ENCODE measurements around the gene HHATL. TPM values are rescaled to one million over a fixed set of nuclear protein-coding genes. Genes with fewer than 3 reads are reported as not detected.

HHATL gene, protein sequence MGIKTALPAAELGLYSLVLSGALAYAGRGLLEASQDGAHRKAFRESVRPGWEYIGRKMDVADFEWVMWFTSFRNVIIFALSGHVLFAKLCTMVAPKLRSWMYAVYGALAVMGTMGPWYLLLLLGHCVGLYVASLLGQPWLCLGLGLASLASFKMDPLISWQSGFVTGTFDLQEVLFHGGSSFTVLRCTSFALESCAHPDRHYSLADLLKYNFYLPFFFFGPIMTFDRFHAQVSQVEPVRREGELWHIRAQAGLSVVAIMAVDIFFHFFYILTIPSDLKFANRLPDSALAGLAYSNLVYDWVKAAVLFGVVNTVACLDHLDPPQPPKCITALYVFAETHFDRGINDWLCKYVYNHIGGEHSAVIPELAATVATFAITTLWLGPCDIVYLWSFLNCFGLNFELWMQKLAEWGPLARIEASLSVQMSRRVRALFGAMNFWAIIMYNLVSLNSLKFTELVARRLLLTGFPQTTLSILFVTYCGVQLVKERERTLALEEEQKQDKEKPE
- total RNA-seq = not detected in 2 replicates

- intact Hi-C loops (cut with micrococcal nuclease) = no loop called here
Measured at GRCh38 chr3:42702066-42702951, at the start of gene HHATL. HHATL (minus strand) TSS chr3:42702798; CDS start chr3:42700826, 1,972 bp downstream.

- intact Hi-C loops (cut with micrococcal nuclease) = no loop called here
Measured at GRCh38 chr3:42751609-42752008, 49.0 kb upstream of the HHATL start.

GRCh38 chr3:42750834-42751233 is 48.2 kb upstream of the HHATL start:
- intact Hi-C loops (cut with micrococcal nuclease) = no loop called here

- intact Hi-C loops (cut with micrococcal nuclease) = loop anchor here (10.0 kb wide), 1 partner anchor 195 kb away; no protein-coding TSS in a partner anchor
Measured at GRCh38 chr3:42749753-42750231, 47.2 kb upstream of the HHATL start.

DNA sequence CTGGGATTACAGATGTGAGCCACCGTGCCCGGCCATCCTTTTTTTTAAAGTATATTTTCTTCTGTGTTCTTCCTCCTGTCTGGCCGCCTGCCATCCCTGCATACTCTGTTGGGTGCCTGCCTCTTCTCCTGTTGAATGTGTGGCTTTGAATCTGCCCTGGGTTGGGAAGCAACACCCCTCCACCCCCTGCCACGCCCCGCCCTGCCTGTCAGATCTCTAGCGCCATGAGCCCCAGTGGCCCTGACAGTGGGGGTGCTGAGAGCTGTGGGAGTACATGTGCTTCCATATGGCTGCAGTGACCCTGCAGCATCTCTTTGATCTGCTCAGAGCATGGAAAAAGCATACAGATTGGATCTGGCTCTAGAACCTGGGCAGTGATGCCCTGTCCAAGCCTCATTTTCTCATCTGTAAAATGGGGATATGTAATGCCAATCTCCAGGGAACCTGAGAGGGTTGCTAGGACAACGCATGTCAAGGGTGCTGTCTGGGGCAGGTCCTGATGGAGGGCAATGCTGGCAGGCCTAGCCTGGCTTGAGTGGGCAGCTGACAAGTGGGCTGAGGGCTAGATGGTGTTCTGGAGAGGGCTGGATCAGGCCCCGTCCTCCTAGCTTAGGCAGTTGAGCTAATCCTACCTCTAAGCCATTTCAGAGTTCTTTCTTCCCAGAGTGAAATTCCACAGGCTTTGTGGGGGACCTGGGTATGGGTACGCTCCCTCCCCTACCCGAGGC is 46.6 kb upstream of the HHATL start:
- intact Hi-C loops (cut with micrococcal nuclease) = loop anchor here (10.0 kb wide), 1 partner anchor 194 kb away; no protein-coding TSS in a partner anchor

GRCh38 chr3:42747581-42747980 is 45.0 kb upstream of the HHATL start:
- intact Hi-C loops (cut with micrococcal nuclease) = loop anchor here (10.0 kb wide), 1 partner anchor 193 kb away; no protein-coding TSS in a partner anchor

DNA sequence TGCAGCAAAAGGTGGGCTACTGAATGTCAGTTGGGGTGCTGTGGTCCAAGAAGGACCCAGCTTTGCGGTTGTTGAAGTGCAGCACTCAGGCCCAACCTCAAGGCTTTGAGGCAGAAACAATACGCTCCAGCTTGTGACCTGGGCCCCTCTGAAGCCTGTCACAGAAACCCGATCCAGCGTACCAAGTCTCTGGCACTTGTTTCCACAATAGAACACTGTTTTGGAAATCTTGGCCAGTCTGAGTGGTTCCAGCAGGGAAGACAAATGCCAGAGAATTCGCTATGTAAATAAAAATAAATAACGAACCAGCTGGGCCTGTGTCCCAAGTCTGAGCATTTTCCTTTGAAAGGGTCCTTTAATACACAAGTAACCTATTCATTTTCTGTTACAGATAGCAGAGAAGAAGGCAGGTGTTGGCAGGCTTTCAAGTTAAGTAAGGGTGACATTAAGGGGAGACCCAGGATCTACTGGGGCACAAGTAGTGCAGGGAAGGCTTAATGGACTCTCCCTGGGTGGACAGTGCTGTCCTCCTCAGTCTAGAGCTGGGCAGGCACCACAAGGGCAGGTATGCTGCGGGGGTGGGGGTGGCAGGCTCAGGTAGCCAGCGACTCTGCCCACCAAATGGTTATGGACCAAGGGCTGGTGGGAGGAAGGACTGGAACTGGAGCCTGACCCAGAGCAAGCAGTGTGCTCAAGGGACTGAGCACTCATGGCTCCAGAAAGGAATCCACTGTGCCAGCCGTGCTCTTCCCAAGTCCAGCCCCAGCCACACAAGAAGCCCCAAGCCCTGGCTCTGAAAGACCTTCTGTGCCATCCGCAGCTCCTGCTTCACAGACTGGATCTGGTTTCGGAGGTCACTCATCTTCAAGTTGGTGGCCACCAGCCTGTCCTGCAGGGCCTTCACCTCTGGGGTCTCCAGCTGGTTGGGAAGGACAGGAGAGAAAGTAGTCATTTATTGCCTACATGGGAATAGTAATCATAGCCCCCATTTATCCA is 44.2 kb upstream of the HHATL start:
- intact Hi-C loops (cut with micrococcal nuclease) = loop anchor here (10.0 kb wide), 1 partner anchor 192 kb away; no protein-coding TSS in a partner anchor

DNA sequence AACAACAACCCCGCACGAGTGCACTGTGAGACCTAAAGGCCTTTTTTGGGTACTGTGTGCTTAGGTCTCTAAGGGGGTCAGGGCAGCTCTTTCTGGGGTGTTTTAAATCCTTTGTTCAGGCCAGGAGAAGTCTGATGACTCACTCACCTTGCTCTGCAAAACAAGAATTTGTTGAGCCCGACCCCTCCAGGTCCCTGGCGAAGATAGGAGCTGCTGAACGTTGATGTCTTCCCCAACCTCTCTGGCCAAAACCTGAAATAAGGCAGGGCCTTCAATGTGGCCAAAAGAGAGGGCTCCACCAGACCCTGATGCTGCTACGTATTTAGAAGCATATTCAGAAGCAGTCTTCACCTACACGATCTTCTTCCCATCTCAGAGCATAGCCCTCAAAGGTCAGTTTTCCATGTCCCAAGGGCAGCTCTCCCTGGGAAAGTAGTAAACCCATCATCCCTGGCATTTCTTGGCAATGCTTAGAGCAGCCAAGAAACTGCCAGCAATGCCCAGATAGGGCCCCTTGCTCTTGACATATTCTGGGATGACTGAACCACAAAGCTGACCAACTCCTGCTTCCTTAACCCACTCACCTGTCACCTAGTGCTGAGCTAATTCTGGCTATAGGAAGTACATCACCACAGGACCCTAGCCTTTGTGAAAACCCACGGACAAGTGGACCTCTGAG is 43.3 kb upstream of the HHATL start:
- intact Hi-C loops (cut with micrococcal nuclease) = loop anchor here (2.0 to 10.0 kb wide), 2 partner anchors 107 to 191 kb away; no protein-coding TSS in a partner anchor

GRCh38 chr3:42745291-42745745 is 42.7 kb upstream of the HHATL start:
- intact Hi-C loops (cut with micrococcal nuclease) = loop anchor here (2.0 to 10.0 kb wide), 2 partner anchors 107 to 191 kb away; no protein-coding TSS in a partner anchor

DNA sequence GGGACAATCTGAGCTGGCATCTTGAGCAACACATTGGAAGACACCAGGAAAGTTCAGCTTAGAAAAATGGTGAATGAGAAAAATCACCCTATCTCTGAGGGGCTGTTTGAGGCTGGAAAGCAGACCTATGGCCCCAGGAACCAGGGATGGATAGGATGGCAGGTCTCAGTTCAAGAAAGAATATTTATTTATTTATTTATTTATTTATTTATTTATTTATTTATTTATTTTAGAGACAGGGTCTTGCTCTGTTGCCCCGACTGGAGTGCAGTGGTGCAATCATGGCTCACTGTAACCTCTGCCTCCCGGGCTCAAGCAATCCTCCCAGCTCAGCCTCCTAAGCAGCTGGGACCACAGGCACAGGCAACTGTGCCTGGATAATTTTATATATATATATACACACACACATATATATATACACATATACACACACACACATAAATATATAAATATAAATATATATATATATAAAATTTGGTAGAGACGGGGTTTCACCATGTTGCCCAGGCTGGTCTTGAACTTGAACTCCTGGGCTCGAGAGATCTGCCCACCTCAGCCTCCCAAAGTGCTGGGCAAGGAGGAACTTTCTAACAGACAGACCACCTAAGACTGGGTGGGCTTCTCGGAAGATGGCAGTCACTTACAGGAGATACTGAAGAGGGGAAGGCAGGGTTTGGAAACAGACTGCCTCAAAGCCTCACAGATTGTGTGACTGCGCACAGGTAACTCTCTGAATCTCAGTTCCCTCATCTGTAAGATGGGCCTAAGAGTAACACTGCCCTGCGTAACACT is 40.8 kb upstream of the HHATL start:
- intact Hi-C loops (cut with micrococcal nuclease) = loop anchor here (10.0 kb wide), 1 partner anchor 189 kb away; no protein-coding TSS in a partner anchor

- intact Hi-C loops (cut with micrococcal nuclease) = loop anchor here (10.0 kb wide), 1 partner anchor 188 kb away; no protein-coding TSS in a partner anchor
Measured at GRCh38 chr3:42742688-42743087, 40.1 kb upstream of the HHATL start.

DNA sequence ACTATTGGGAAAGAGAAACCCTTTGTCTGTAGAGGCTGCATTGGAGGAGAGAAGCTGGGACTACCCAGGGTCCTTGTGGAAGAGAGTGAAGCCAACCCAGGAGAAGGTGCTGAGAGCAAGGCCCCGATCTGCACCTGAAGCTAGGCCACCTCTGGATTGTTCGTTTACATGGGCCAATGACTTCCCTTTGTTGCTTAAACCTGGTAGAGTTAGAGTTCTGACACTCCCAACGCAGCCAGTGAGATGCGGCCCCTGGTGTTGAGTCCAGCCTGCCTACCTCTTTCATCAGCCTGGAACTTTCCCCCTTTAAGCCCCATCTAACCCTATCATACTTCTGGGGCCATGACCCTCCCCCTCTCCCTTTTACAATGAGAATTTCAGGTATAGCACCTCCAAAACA is 39.7 kb upstream of the HHATL start:
- intact Hi-C loops (cut with micrococcal nuclease) = loop anchor here (10.0 kb wide), 1 partner anchor 187 kb away; no protein-coding TSS in a partner anchor

DNA sequence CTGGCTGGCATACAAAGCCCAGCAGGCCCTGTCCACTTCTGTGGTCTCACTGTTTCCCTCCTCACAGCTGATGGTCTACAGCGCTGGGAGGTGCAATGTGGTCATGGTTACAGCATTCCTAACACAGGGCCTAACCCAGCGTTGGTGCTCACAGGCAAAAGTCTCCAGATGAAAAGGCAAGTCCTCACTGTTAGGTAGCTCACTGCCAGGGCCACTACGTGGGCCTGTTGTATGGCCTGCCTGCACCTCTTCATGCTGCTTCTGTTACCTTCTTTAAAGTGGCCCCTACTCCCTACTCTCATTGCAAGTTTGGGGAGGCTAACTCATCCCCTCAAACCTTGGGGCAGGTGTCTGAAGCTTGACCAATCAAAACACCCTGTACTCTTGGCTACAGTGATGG is 39.2 kb upstream of the HHATL start:
- intact Hi-C loops (cut with micrococcal nuclease) = loop anchor here (10.0 kb wide), 1 partner anchor 187 kb away; no protein-coding TSS in a partner anchor

DNA sequence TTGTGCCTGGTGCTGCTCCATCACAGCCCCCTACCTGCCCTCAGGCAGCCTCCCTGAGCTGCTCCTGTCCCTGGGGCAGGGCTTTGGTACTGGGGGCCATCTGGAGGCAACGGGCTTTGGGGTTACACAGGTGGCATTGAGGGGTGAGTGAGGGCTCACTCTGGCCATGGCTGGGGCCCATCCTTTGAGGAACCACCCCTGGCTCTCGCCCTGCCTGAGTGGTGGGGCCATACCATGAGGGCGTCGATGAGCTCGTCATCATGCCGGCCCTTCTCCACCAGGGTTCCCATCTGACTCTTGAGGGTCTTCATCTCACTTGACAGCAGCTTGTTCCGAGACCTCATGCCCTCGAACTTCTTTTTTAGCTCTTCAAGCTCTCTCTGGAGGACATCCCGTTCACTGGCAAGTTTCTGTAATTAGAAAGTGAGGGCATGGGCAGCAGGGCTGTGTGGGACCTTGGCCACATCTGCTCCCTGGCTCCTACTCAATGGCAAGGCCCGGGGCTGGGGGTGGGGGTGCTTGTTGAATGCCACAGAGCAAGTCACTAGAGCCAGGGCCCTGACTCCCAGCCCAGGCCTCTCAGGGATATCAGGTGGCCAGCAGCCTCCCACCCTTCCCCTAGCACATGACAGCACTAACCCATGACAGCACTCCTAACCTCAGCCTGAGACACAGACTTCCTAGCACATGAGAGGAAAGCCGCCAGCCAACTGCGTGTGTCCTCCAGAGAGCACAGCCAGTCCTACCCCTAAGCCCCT is 37.0 kb upstream of the HHATL start:
- intact Hi-C loops (cut with micrococcal nuclease) = loop anchor here (10.0 kb wide), 1 partner anchor 185 kb away; no protein-coding TSS in a partner anchor

DNA sequence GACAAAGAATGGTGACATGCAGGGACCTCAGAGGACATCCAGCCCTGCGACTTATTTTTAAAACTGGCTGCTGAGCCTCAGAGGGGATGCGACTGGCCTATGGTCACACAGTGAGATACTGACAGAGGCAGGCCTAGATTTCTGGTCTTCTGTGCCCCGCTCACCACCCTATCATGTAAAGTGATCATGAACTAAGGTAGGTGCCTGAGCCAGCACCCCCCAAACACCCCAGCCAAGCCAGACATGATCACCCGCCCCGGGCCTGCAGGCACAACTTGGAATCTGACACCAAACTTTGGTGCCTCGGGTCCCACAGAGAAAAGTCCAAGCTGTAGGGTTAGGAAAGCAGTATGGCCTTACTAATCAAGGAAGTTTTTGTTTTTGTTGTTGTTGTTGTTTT is 33.9 kb upstream of the HHATL start:
- intact Hi-C loops (cut with micrococcal nuclease) = no loop called here

GRCh38 chr3:42736081-42736480 is 33.5 kb upstream of the HHATL start:
- intact Hi-C loops (cut with micrococcal nuclease) = no loop called here

- intact Hi-C loops (cut with micrococcal nuclease) = no loop called here
Measured at GRCh38 chr3:42735615-42736014, 33.0 kb upstream of the HHATL start.

Measured in T-helper 2 cell treated with Interferon-gamma antibody and Interleukin-4, amounts not matched to agents 100 ng/mL and 5 ng/mL, for 36 hours (primary cell).